GM23248 (cell line): ENCODE data around the gene KNG1.

Experiments used
- EZH2 ChIP-seq: fragments of 200-600 bp; sonication (generic); IDR thresholded peaks from 2 replicates; pipeline ENCODE4 v1.6.1; 2018; ENCODE audit warnings: antibody characterized with exemption, mild to moderate bottlenecking; ENCODE audit not compliant: insufficient read depth, poor library complexity, severe bottlenecking
- EZH2phosphoT487 ChIP-seq: fragments of 200-600 bp; sonication (generic); IDR thresholded peaks from 2 replicates; pipeline ENCODE4 v1.6.1; 2018; ENCODE audit warnings: antibody characterized with exemption, moderate library complexity, mild to moderate bottlenecking, low read depth; ENCODE audit not compliant: insufficient read depth

DNA sequence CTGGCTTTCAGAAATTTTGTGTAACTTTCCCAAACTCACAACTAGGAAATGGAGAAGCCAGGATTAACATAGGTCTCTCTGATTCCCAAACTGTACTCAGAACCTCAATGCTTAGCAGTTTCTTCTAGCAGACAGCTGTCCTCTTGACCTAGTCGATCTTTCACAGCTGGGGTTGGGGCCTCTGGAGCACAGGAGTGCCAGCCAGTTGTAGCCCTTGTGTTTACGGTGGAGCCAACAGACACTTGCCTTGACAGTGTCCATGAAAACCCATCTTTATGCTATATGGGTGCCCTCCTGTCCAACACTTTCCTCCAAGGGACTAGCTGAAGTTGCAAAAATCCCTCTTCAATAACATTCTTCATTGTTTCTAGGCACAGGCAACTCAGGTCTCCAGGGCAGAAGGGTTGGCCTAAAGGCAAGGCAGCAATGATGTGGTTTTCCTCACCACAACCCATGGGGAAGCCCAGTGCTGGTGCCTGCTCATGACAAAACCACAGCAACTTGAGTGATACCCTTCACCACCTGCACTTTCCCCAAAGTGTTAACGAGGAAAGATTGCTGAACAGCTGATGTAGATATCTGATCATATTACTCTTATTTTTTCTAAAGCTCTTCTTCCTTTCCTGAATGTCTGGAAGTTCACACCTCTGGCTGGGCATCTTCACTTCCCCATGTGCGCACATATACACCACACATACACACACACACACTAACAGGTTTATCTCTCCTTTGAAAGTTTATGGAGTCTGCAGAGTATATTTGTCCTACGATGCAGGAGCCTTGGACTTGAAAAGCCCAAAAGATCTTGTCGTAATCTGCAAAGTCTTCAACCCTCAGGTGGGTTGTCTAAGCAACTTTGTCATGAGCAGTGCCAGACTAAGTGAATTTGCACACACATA, 11.0 kb upstream of the KNG1 start:
- TF ChIP-seq EZH2: no peak
- TF ChIP-seq EZH2phosphoT487: no peak
